BE2C (cell line): Measurements from ENCODE around the gene EXT2.

ENCODE experiments used
- DNase-seq: peaks from one replicate; pipeline ENCODE4 v3.0.0-alpha.2; 2020
- H3K27me3 ChIP-seq: fragments of 250-450 bp; sonication (Bioruptor Pico); 2 replicates; pipeline ENCODE4 v1.5.1; 2020; ENCODE audit warnings: mild to moderate bottlenecking
- H3K36me3 ChIP-seq: fragments of 250-450 bp; sonication (Bioruptor Pico); 2 replicates; pipeline ENCODE4 v1.5.1; 2020; ENCODE audit warnings: mild to moderate bottlenecking
- H3K4me1 ChIP-seq: fragments of 250-450 bp; sonication (Bioruptor Pico); 2 replicates; pipeline ENCODE4 v1.5.1; 2020
- H3K4me3 ChIP-seq: 2 replicates; pipeline ENCODE4 v1.5.1; 2011; ENCODE audit warnings: low read depth, low read length
- H3K9me3 ChIP-seq: fragments of 250-450 bp; sonication (Bioruptor Pico); 2 replicates; pipeline ENCODE4 v1.5.1; 2020
- CTCF ChIP-seq: IDR thresholded peaks from 2 replicates; pipeline ENCODE4 v1.5.1; 2012; ENCODE audit warnings: mild to moderate bottlenecking, low read depth, low read length

EXT2 gene

DNA sequence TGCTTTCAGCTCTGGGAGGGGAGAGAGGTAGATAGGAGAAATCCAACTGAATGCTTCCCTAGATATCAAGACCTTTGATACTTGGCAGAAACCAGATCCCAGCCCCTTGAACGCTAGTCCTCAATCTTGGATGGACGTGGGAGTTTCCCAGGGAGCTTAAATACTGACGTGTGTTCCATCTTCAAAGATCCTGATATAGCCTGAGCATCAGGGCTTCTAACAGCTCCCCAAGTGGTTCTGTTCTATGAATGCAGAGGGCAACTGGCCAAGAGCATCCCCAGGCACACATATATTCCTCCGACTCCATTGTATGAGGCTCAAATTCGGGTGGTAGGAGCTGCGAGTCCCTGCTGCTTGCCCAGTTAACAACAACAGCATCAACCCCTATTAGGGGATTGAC lies 38.1 kb upstream of the EXT2 start:
- TF ChIP-seq CTCF = no peak
- Histone ChIP-seq H3K4me3 (no peak overlapping the region), H3K36me3 (no peaks in the 10 kb centered on the region), H3K4me1 (no peaks in the 10 kb centered on the region), H3K27me3 (no peaks in the 10 kb centered on the region), H3K9me3 (no peaks in the 10 kb centered on the region)
- DNase-seq = no peak

DNA sequence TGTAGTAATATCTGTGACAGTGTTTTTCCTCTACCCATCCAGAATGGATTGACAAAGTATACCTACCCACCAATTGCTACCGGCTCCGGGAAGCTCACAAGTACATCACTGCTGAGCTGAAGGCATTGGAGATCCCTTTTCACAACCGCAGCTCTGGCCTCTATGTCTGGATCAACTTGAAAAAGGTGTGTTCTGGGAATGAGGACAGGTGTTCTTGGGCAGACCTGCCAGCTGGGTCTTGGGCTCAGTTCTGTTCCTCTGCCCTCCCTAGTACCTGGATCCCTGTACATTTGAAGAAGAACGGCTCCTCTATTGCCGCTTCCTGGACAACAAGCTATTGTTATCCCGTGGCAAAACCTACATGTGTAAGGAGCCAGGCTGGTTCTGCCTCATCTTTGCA lies 37.2 kb upstream of the EXT2 start:
- no peak for DNase-seq
- Histone ChIP-seq H3K4me3 (no peak overlapping the region), H3K27me3 (no peaks in the 10 kb centered on the region), H3K4me1 (no peaks in the 10 kb centered on the region), H3K36me3 (no peaks in the 10 kb centered on the region), H3K9me3 (no peaks in the 10 kb centered on the region)
- TF ChIP-seq CTCF = no peak

GRCh38 chr11:44065161-44065661 lies 30.3 kb upstream of the EXT2 start:
- Histone ChIP-seq H3K36me3 (no peaks in the 10 kb centered on the region), H3K27me3 (no peaks in the 10 kb centered on the region), H3K4me3 (no peak overlapping the region), H3K4me1 (no peaks in the 10 kb centered on the region), H3K9me3 (no peaks in the 10 kb centered on the region)
- no peak for TF ChIP-seq CTCF
- no peak for DNase-seq

- no peaks in the 10 kb centered on the region for H3K9me3 ChIP-seq
- TF ChIP-seq CTCF = no peak
- H3K27me3 ChIP-seq = no peaks in the 10 kb centered on the region
- DNase-seq = no peak
- no peaks in the 10 kb centered on the region for H3K4me1 ChIP-seq
- H3K36me3 ChIP-seq = no peaks in the 10 kb centered on the region
- H3K4me3 ChIP-seq = no peak within 1 kb of the TSS
Observed at GRCh38 chr11:44065841-44066731, 29.4 kb upstream of the EXT2 start, which contains the start of gene ACCS. TSS of gene ACCS (plus strand) at chr11:44066270. CDS start at chr11:44067628, 1,358 bp downstream.

- Histone ChIP-seq H3K27me3 (no peaks in the 10 kb centered on the region), H3K9me3 (no peaks in the 10 kb centered on the region), H3K36me3 (no peaks in the 10 kb centered on the region), H3K4me1 (no peaks in the 10 kb centered on the region), H3K4me3 (no peak overlapping the region)
- DNase-seq = no peak
- no peak for TF ChIP-seq CTCF
Observed at GRCh38 chr11:44066732-44067141, 28.7 kb upstream of the EXT2 start.

DNA sequence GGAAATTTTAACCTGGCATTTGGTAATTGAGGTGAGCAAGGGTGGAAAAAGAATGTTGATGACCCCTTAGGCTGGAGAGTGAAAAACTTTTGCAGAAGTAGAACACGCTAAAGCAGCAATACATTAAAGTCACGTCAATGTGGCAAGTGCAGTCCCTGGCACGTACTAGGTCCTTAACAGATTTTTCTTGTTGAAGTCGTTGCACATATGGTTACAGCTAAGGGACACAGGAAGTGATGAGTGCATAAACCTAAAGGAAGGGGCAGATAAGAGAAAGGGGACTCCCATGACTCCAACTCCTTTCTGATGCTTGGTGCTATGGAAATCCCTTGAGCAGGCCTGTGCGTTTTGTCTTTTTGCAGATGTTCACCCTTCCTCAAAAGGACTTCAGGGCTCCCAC lies 28.2 kb upstream of the EXT2 start:
- no peak for DNase-seq
- Histone ChIP-seq H3K36me3 (no peaks in the 10 kb centered on the region), H3K4me3 (no peak overlapping the region), H3K9me3 (no peaks in the 10 kb centered on the region), H3K27me3 (no peaks in the 10 kb centered on the region), H3K4me1 (no peaks in the 10 kb centered on the region)
- TF ChIP-seq CTCF = no peak
